Vagina (tissue), 2 donors: ENCODE measurements around the gene SLC1A2.

Experiments
- CTCF ChIP-seq, 3 experiments: fragments of 450-650 bp in 2 of 3; fragments of 200-600 bp in 1 of 3; sonication (generic) in 1 of 3; IDR thresholded peaks; one replicate each; pipeline ENCODE4 v1.5.1; 2017 to 2019; ENCODE audit warnings: antibody characterized with exemption in 3 of 3, mild to moderate bottlenecking in 2 of 3, moderate library complexity in 2 of 3
- POLR2A ChIP-seq, 2 donors: fragments of 450-650 bp; IDR thresholded peaks; one replicate each; pipeline ENCODE4 v1.6.1; 2017; ENCODE audit warnings: antibody characterized with exemption in 2 of 2, mild to moderate bottlenecking in 2 of 2, moderate library complexity in 2 of 2
- POLR2AphosphoS5 ChIP-seq, 2 donors: sonication (generic); formaldehyde crosslinking; IDR thresholded peaks; one replicate each; pipeline ENCODE4 v1.9.0; 2017; ENCODE audit warnings: antibody characterized with exemption in 2 of 2, mild to moderate bottlenecking in 2 of 2, low read depth in 1 of 2; ENCODE audit not compliant: insufficient read depth in 1 of 2

GRCh38 chr11:35302398-35302797, 117.0 kb downstream of the SLC1A2 start:
- TF ChIP-seq POLR2A (IDR thresholded peaks at IDR 0.05) (no peak), CTCF (IDR thresholded peaks at IDR 0.05) (no peak), POLR2AphosphoS5 (IDR thresholded peaks at IDR 0.05; ENCODE audit: insufficient read depth in 1 of 2, low read depth in 1 of 2) (no peak)
